NCI-H1930 (cell line): ENCODE data around the gene MAP3K15.

Source experiments
- DNase-seq, 2 experiments: peaks; one replicate each; lab custom pipeline; 2025; lab: John Stamatoyannopoulos, UW

Gene MAP3K15

DNA sequence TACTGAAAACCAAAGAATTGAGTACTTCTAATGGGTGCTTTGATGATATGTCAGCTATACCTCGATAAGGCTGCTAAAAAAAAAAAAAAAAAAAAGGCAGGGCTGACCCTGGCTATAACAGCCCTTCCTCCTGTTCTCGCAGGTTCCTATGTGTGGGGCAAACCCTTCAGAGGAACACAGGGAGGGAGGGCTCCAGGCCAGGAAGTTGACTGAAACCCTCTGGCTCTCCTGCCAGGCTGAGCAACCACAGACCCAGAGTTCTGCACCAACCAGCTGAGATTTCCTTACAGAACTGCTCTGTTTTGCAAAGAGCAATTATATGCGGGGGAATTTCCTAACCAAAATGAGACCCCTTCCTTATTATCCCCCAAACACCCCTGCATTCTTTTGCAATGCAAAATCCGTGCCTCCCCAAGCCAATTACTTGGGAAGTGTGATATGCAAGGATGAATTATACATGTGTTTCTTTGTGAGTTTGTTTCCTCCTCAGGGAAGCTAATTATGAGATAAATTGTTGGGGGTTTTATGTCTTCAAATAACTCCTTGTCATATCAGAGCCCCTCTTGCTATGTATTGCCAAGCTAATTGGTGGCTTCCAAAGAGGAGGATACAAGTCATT, 126.0 kb downstream of the MAP3K15 start:
- DNase-seq = no peak

DNA sequence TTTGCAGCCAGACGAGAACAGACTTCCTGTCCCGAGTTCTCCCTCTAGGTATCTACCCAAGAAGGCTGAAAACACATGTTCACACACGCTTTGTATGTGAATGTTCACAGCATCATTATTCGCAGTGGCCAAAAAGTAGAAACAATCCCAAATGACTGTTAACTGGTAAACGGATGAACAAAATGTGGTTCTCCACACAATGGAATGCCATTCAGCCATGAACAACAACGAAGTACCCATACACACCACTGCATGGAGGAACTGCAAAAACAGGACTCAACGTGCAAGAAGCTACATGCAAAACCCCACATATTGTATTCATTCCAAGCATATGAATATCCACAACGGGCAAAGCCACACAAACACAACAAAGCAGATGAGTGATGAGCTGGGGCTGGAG, 126.6 kb downstream of the MAP3K15 start:
- DNase-seq = no peak

DNA sequence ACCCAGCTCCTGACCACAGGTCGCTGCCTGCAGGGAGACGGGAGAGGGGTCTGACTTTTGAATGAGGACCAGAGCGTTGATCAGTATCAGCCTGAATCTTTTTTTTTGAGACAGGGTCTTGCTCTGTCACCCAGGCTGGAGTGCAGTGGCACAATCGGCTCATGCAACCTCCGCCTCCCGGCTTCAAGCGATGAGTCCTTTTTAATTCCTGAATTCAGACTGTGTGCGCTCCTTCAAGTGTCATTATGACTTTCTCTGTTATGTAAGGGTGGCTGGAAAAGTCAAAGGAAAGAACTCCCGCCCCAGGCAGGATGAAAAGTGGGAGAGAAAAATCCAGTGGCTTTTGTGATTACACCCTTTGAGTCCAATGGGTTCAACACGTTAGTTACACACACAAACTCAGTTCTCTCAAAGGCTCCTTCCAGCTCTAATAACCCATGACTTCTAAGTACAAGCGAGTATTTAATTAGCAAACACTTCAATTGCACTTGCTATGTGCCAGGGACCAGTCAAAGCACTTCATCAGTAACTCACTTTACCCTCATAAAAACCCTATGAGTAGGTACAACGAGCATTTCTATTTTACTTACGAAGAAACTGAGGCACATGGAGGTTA, 127.1 kb downstream of the MAP3K15 start:
- DNase-seq = no peak

DNA sequence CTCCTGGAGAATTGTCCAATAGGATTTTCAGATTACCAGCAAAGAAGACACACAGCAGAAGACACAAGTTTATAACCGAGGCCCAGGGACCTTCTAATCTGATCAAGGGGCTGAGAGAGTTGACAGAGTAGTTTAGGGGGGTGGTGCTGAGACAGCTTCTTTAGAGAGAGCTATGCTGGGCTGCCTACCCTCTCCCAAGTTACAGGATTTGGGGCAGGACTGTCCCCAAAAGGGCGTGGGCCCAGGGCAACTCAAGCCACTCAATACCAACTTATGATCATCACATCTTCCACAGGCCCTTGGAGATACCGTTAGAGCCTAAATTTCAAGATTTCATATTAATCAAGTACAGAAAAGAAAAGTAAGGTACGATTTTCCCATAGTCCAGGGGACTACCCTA, 128.6 kb downstream of the MAP3K15 start:
- DNase-seq = no peak

DNA sequence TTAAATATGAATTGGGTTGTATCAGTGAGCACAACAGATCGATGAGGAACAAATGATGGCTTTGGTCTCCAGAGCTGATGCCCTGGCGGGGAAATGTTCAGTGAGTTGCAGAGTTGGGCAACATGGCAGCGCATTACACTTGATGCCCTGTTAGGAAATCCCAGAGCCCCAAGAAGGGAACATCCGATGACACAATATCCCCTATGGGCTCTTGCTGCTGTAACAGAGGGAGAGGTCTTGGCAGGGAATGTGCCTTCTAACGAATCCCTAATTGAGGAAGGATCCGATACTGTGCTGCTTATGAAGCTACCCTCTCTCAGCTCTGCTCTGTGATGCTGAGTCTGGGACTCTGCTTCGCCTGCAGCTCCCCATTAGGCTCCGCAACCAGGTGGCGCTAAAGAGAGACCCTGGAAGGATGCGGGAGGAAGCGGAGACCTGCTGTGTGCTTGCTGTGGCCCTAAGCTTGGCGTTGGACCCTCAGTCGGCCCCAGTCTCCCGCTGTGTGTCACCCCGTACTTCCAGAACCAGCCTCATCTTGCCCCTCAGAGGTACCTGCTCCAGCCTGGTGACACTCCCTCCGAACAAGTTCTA, 132.7 kb downstream of the MAP3K15 start:
- no peak for DNase-seq

DNA sequence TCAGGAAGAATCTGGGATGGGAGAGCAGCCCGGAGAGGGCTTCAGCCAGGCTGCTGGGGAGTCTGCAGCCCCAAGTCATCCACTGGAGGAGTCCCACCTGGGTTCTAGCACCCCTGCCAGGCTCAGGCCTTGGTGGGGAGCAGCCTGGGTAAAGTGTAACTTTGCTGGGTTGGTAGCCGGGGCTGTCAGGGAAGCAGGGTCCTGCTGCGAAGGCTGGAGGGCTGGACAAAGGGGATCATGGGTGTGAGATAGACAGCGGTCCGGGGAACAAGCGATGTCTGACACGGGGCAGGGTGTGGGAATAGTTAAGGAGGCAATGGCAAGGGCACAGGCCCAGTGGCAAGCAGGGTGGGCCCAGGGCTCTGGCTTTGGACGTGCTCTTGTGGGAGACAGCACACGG, 134.0 kb downstream of the MAP3K15 start:
- no peak for DNase-seq

DNA sequence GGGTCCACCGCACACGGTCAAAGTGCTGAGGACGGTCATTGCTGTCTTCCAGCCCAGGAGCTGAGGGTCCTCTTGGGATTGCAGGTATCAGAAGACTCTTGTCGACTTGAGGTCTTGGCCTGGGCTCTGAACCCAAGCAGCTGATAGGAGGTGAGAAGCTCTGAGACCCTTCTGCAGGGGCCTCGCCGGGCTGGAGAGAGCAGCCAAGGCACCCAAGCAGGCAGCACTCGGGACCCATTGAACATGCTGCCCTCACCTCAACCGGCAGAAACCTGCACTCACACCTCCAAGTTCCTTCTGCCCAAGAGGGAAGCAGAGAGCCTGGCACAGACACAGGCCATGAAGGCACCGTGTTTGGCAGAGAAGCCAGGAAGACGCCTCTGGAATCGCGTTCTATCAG, 137.5 kb downstream of the MAP3K15 start:
- no peak for DNase-seq

DNA sequence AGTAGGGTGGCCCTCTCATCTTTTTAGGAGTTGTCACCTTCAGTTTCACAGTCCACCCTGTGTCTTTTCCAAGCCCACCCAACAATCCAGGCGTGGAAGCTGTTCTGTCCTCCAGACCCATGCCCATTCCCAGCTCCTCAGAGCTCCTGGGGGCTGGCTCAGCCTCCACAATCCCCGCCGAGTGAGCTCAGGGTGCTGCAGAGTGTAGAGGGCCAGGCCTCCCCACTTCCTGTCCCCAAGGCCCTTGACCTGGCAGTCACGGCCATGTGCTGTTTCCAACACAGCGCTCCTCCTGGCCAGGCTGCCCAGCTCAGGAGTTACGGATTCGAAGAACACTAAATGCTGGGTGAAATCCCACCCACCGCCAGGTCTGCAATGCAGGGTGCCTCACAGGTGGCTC, 139.8 kb downstream of the MAP3K15 start:
- DNase-seq = no peak

DNA sequence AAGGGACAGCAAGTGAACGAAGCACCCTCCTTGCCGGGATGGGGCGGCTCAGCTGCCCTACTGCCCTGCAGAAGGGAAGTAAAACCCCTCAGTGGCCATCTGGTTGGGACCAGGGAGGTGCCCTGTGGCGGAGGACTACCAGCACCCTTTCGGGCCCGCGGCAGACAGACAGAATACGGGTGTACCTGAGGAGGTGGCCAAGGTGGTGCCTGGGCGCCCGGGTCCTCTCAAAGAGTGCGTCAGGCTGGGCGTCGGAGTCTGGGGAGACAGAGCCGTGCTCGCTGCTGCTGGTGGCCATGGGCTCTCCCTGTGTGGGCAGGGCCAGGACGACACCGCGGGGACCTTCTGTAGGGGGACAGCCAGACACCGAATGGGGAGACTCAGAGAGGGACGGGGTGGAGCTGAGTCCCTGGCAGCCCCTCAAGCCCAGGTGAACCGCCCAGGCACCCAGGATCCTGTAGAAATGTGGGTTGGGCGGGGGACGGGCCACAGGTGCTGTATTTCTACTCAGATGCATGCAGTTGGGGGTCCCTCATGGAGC, 141.9 kb downstream of the MAP3K15 start:
- no peak for DNase-seq

DNA sequence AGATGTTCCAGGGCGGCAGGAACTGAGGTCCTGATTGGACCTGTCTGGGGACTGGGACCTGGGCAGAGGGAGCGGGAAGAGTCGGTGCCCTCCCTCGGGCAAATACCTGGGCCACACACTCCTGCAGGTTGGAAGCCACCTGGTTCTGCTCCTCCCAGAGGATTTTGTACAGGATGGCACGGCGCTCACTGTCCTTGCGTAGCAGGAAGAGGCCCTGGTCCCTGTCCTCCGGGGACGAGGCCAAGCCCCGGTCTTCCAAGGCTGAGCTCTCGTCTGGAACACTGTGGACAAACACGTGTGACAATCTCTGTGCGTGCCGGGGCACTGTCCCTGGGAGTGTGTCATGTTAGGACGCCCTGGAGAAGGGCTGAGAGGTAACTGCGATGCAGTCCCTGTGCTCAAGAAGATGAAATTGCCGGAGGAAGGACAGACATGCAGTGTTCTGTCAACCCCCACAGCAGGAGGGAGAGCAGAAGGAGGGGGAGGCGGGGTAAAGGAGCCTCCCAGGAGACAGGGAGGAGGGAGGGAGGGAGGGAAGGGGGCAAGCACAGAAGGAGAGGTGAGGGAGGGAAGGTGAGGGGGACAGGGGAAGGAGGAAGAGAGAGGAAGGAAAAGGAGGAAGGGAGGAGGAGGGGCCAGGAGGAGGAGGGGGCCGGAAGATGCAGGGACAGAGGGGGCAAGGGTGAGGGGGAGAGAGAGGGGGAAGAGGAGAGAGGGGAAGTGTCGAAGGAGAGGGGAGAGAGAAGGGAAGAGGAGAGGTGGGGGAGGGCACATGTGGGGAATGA, 142.6 kb downstream of the MAP3K15 start:
- DNase-seq = no peak

DNA sequence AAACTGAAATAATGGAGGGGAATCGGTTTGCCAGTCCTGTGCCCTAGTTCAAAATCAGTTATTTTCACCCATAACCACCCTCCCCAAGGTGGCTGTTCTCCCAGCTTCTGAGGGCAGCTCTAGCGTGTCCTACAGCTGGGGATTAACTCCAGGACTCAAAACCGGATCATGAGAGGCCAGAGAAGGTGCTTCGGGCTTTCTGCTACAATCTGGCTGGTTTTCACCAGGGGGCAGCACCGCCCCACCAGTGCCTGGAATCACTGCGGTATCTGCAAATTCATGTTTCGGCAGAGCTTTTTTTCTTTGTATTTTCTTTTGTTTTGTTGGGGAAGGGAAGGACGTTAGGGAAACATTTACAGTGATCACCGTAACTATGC, 143.2 kb downstream of the MAP3K15 start:
- no peak for DNase-seq

DNA sequence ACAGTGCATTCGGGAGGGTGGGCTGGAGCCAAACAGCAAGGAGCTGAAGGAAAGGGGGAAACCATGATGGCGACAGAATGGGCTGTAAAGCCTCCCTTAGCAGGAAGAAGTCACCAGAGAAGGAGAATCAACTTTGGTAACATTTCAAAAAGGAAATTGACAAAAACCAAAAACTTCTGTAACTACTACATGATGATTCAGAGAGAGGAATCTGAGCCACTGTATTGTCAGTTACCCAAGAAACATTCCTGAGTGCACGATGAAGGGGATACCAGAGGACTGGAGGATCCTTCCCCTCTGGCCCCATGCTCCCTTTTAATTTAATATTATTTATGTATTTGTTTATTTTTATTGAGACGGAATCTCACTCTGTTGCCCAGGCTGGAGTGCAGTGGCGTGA, 145.2 kb downstream of the MAP3K15 start:
- no peak for DNase-seq

DNA sequence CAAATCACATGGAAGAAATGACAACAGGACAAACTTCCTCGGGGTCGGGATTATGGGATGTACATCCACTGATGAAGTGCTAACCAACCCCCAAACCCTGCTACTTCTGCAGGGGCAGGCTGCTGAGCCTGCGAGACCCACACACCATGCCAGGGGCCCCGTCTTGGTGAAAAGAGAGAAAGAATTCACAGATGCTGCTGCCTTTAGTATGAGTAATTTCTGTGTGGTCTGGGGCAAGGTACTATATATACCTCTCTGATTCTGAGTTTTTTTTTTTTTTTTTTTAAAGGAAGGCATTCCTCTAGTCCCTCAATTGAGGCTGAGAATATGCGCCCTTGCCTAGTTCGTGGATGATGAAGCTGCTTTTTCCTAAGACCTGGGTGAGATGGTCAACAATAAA, 146.7 kb downstream of the MAP3K15 start:
- DNase-seq = no peak

DNA sequence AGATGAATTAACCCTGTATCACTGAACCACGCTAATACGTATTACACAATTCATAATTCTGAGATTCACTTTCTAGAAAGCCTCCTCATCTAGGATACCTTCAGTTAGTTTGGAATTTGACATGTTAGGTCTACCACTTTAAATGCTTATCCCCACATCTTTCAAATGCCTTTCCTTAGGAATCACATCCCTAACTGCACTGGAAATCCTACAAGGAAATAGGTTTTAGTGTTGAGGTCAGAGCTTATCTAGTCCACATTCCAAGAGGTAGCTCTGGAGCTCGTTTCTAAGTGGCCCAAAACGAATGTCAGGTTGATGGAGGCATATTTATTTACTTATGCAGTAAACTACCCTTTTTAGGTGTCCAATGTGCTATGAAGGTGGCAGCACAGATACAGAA, 153.6 kb downstream of the MAP3K15 start:
- no peak for DNase-seq

DNA sequence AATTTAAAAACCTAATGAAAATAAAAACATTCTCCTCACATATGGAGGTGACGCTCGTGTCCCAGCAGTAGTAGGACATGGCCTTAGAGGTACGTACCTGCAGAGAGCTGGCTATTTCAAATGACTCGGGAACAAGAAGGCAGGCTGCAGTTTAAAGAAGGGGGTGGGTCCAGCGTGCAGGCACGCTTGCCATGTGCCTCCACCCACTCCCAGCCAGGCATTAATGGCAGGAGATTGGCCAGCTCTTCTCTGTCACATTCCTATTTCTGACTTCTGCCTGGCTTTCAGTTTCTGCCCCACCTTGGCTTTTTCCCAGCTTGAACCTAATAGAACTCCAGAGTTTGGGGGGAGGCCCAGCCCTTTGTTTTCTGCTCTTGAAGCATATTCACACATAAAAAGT, 154.4 kb downstream of the MAP3K15 start:
- no peak for DNase-seq

DNA sequence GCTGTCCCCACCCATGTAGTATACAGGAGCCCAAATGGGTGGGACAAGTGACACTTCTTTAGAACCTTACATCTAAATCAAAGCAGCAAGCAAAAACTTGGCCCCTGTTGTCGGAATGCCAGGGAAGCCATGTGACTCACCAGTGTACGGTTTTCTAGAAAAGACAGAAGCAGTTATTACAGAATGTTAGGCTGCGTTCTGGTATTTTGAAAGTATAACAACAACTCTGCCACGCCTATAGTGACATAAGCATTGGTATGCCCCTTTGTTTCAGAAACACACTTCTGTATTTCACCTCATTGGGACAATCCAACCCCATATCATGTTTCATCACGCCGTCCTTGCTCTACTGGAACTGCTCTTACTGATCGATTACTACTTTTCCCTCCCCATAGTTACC, 156.8 kb downstream of the MAP3K15 start:
- DNase-seq = no peak

DNA sequence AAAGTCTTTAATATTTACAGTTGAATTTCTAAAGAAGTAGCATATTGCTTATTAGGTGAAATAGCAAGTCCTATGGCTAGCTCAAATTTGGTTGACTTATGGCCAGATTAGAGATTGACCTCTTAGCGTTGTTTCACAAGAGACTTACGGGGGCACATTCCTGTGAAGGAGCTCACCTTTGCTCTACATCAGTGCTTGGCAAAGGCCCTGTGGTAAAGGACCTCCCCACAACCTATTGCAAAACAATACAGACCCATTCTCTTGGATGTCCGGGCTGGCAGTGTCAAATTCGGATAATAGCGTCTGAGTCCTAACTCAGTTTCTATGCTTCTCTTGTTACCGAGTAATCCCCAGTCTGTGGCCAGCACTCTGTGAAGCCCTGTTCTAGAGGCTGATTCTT, 160.7 kb downstream of the MAP3K15 start:
- no peak for DNase-seq

DNA sequence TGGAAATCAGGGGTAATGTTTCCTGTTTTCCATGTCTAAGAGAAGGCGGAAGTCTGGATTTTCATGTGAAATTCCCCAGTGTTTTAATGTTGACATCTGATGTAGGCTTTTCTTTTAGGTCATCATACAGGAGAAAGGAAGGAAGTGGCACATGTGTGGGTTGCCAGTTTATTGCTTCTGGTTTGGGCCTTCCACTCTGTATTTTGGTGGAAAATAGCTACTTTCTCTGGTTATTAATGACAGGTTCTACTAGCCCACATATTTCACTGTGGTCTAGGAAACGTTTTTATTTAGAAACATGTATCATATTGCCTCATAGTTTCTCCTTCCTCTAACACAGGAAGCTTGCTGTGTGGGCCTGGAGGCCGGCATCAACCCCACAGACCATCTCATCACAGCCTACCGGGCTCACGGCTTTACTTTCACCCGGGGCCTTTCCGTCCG, 164.3 kb downstream of the MAP3K15 start:
- DNase-seq = no peak

DNA sequence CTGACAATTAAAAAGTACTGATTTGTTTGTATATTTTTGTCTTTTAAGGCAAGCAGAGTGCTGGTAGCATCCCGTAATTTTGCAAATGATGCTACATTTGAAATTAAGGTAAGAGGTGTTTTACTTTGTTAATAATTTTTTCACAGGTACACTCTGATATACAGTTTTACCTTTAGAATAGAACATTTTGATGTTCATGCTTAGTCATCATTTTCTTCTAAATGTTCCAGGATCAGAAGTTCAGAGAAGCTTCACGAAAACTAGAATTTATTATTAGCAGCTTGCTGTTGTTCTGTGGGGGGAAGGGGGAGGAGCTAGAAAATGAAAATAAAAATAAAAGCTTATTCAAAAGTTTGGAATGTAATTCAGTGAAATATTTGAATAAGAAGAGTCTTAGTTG, 166.0 kb downstream of the MAP3K15 start:
- DNase-seq = no peak

DNA sequence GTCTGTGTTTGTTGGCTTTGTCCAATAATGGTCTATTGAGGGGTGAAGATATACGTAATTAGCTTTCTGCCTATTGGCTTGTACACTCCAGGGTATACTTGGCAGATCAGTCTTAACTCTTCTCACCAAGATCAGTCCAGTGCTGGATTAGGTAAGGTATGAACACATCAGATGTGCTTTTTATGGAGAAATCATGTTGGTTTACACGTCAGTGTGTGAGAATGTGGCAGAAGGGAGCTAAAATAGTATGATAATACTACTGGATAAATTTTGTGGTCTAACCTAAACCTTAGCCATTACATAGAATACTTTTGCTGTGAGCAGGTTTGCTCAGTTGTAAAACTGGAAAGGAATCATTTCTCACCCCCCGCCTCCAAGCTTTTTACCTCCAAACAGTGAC, 167.4 kb downstream of the MAP3K15 start:
- no peak for DNase-seq

DNA sequence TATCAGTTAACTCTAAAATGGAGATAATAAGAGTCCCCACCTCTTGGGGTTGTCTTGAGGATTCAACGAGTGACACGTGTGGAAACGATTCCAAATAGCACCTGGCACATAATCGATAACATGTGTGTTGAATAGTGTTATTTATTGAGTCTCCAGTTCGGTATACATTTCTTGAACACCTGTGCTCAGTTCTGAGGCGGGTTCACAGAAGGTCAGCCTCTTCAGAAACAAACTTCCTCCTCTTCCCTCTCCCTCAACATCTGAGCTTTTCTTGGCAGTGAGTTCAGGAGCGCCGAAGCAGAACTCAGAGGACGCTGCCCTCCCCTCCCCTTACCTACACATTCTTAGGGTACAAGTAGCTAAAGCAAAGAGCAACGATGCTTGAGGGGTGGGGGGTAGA, 170.6 kb downstream of the MAP3K15 start:
- no peak for DNase-seq

DNA sequence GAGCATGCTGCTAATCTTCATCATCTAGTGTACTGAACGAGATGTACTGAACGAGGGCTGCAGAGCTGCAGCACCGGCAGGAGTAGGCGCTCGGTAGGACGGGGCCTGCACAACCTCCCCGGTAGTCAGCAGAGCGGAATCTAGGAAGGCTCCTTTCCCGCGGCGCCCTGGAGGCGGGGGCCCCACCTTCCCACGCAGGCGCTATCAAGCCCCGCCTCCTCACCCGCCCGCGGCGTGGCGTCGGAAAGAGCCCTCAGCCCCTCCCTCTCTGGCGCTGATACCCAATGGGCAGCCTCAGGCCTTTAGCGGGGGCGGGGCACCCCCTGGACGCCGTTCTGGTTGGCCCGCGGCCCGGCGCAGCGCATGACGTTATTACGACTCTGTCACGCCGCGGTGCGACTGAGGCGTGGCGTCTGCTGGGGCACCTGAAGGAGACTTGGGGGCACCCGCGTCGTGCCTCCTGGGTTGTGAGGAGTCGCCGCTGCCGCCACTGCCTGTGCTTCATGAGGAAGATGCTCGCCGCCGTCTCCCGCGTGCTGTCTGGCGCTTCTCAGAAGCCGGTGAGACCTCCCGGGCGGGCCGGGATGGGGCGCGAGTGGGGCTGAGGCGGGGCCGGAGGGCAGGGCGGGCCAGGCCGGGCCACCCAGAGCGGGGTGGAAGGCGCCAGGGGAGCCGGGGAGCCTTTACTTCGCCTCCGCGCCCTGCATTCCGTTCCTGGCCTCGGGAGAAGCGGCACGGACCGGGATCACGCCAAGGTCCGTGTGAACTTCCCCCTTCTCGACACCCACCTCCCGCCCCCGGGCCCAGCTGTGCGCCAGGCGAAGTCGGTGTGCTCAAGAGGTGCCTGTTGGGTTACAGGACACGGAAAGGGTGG, 171.5 kb downstream of the MAP3K15 start, which contains the start of gene PDHA1:
PDHA1 (plus strand) TSS at position 393 of the 874 bp plus-strand sequence; CDS start at position 504, 111 bp downstream.
- DNase-seq = peak; percentile 83 to 94
